Measurements from ENCODE around the gene B4GALT2. TPM values are rescaled to one million over a fixed set of nuclear protein-coding genes. Genes with fewer than 3 reads are reported as not detected.

Gene B4GALT2
- total and polyA plus RNA-seq, 9 of the 15 experiments (the other 6 are each of a cell fraction or from before 2014, with no cell fraction given), result 1.3 to 86.8 (median 43.8) TPM

GRCh38 chr1:43978551-43979260 lies at the start of gene B4GALT2 (continued):
- peak; percentile 71 for TF ChIP-seq VEZF1 (CRISPR knock-in tag; IDR thresholded peaks at IDR 0.05)
- TF ChIP-seq BRD4 (IDR thresholded peaks at IDR 0.05), result no peak
- no peak for TF ChIP-seq TARDBP (IDR thresholded peaks at IDR 0.05)
- TF ChIP-seq HLTF (IDR thresholded peaks at IDR 0.05), result no peak
- no peak for TF ChIP-seq BMI1 (IDR thresholded peaks at IDR 0.05; ENCODE audit: low read length)
- no peak for TF ChIP-seq SMAD1 (IDR thresholded peaks at IDR 0.05; ENCODE audit: low read depth, low read length, partially characterized antibody)
- no peak for TF ChIP-seq PRMT5 (CRISPR knock-in tag; IDR thresholded peaks at IDR 0.05)
- peak; percentile 58; the same call in 1 of the 2 replicates for TF ChIP-seq SUPT5H (IDR thresholded peaks at IDR 0.05)
- no peak for TF ChIP-seq MAFG (tag; conservative IDR thresholded peaks at IDR 0.05)
- no peak for TF ChIP-seq BHLHE40 (IDR thresholded peaks at IDR 0.05; ENCODE audit: low read length)
- TF ChIP-seq RNF219 (CRISPR knock-in tag; IDR thresholded peaks at IDR 0.05), result no peak
- TF ChIP-seq ATF4 (CRISPR knock-in tag; IDR thresholded peaks at IDR 0.05), result no peak
- no peak for TF ChIP-seq ZNF316 (IDR thresholded peaks at IDR 0.05)
- no peak for TF ChIP-seq PTRF (tag; IDR thresholded peaks at IDR 0.05)
- TF ChIP-seq GMEB1 (CRISPR knock-in tag; IDR thresholded peaks at IDR 0.05), result no peak
- TF ChIP-seq WHSC1 (IDR thresholded peaks at IDR 0.05; ENCODE audit: low read length), result no peak
- no peak for TF ChIP-seq ZNF57 (CRISPR knock-in tag; IDR thresholded peaks at IDR 0.05)
- TF ChIP-seq NCOA2 (IDR thresholded peaks at IDR 0.05; ENCODE audit: partially characterized antibody in 2 of 2), result no peak
- TF ChIP-seq TBP (optimal IDR thresholded peaks at IDR 0.05; ENCODE audit: low read depth, low read length), result no peak
- TF ChIP-seq ZNF639 (CRISPR knock-in tag; conservative IDR thresholded peaks at IDR 0.05 in 1 of 2, IDR thresholded peaks at IDR 0.05 in 1 of 2), result no peak

Data from K562 (cell line).